ENCODE measurements around the gene AMDHD1. TPM values are rescaled to one million over a fixed set of nuclear protein-coding genes. Genes with fewer than 3 reads are reported as not detected.

The AMDHD1 gene
- total and polyA plus RNA-seq, 8 donors: 0.23 to 0.37 TPM; not detected in 6

DNA sequence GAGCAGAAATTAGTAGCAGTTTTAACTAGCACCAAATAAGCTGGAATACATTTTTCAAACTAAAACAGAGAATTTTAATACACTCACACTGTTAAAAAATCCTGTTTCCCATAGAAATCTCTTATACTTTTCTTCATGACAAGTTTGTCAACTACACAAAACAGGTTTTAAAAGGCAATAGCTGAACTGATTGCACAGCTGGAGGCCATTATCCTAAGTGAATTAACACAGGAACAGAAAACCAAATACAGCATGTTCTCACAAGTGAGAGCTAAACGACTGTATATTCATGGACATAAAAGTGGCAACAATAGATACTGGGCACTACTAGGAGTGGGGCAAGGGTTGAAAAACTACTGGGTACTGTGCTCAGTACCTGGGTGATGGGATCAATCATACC, 64.6 kb downstream of the AMDHD1 start:
- WGBS, 5 donors: 21 to 58% (median 42%) methylated on average over 1 of the region's 1 CpG
- DNase-seq: no peak
- H3K27ac ChIP-seq: no peak overlapping the region
- intact Hi-C loops (cut with DNase I; ENCODE audit: low total_unique reads): no loop called here
- no peaks in the 10 kb centered on the region for H3K9me3 ChIP-seq
- peaks cover 60 to 99% (median 97%) of the 10 kb centered on the region in 4 donors for H3K36me3 ChIP-seq
- H3K4me1 ChIP-seq: no peaks in the 10 kb centered on the region
- no peaks in the 10 kb centered on the region for H3K27me3 ChIP-seq
- H3K4me3 ChIP-seq: no peak overlapping the region
- TF ChIP-seq POLR2AphosphoS5 (IDR thresholded peaks at IDR 0.05): no peak
- TF ChIP-seq EP300 (IDR thresholded peaks at IDR 0.05): no peak
- no peak for TF ChIP-seq POLR2A (IDR thresholded peaks at IDR 0.05)
- TF ChIP-seq, protein P1, sequence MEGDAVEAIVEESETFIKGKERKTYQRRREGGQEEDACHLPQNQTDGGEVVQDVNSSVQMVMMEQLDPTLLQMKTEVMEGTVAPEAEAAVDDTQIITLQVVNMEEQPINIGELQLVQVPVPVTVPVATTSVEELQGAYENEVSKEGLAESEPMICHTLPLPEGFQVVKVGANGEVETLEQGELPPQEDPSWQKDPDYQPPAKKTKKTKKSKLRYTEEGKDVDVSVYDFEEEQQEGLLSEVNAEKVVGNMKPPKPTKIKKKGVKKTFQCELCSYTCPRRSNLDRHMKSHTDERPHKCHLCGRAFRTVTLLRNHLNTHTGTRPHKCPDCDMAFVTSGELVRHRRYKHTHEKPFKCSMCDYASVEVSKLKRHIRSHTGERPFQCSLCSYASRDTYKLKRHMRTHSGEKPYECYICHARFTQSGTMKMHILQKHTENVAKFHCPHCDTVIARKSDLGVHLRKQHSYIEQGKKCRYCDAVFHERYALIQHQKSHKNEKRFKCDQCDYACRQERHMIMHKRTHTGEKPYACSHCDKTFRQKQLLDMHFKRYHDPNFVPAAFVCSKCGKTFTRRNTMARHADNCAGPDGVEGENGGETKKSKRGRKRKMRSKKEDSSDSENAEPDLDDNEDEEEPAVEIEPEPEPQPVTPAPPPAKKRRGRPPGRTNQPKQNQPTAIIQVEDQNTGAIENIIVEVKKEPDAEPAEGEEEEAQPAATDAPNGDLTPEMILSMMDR (IDR thresholded peaks at IDR 0.05): no peak

- H3K4me3 ChIP-seq: no peak overlapping the region
- no peaks in the 10 kb centered on the region for H3K9me3 ChIP-seq
- H3K27me3 ChIP-seq: no peaks in the 10 kb centered on the region
- no peak for TF ChIP-seq EP300 (IDR thresholded peaks at IDR 0.05)
- TF ChIP-seq, protein P1 (IDR thresholded peaks at IDR 0.05): no peak
- no peak for TF ChIP-seq POLR2A (IDR thresholded peaks at IDR 0.05)
- no peak for TF ChIP-seq POLR2AphosphoS5 (IDR thresholded peaks at IDR 0.05)
- no peak for DNase-seq
- WGBS, 5 donors: 87 to 94% (median 93%) methylated on average over 3 of the region's 3 CpGs
- intact Hi-C loops (cut with DNase I; ENCODE audit: low total_unique reads): no loop called here
- no peak overlapping the region for H3K27ac ChIP-seq
- no peaks in the 10 kb centered on the region for H3K4me1 ChIP-seq
- H3K36me3 ChIP-seq: peaks cover 26 to 99% (median 98%) of the 10 kb centered on the region in 4 donors
These were observed 71.9 kb downstream of the AMDHD1 start for GRCh38 chr12:96014943-96015599.

DNA sequence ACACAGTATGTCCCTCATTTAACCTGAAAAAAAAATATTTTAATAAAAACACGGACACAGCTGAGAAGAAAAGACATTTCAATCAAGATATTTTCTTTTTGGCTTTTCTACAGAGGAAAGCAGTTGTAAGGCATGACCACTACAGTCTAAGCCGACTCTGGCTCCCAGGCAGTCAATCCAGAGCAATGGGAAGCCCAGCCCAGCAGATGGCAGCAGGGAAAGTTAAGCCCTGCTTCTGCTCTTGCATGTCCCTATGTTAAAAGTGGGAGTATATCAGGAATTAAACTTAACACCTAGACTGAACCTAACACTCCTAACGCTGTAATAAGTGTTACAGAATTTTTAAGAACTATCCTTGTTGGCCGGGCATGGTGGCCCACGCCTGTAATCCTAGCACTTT, 72.5 kb downstream of the AMDHD1 start:
- TF ChIP-seq, protein P1 (IDR thresholded peaks at IDR 0.05): peak in 2 of 7 experiments; percentile 8 to 19
- TF ChIP-seq EP300 (IDR thresholded peaks at IDR 0.05) (no peak), POLR2AphosphoS5 (IDR thresholded peaks at IDR 0.05) (no peak)
- Histone ChIP-seq H3K4me1 (no peaks in the 10 kb centered on the region), H3K27ac (no peak overlapping the region), H3K36me3 (peaks cover 27 to 99% (median 98%) of the 10 kb centered on the region in 4 donors), H3K4me3 (no peak overlapping the region), H3K9me3 (no peaks in the 10 kb centered on the region), H3K27me3 (no peaks in the 10 kb centered on the region)
- intact Hi-C loops (cut with DNase I; ENCODE audit: low total_unique reads): no loop called here
- DNase-seq: peak; percentile 32 to 66
- WGBS, 5 donors: 69 to 81% (median 73%) methylated on average over 5 of the region's 5 CpGs

Other genes starting within 250 kb of the AMDHD1 start
- 100 to 1,000 TPM in 1 of 5 donors, 10 to 100 TPM in 4; 11.0 to 110 (median 50.7) TPM for gene NTN4, start 152.6 kb upstream of the AMDHD1 start, total RNA-seq
- gene NTN4, start 152.6 kb upstream of the AMDHD1 start, polyA plus RNA-seq: 10 to 100 TPM; 10.5 to 23.5 (median 13.0) TPM
- 10 to 100 TPM in 3 of 5 donors, not detected in 2; 10.9 to 34.8 (median 22.4) TPM for gene SNRPF, start 84.4 kb upstream of the AMDHD1 start, total RNA-seq
- 10 to 100 TPM; 27.5 to 55.4 (median 44.1) TPM for gene SNRPF, start 84.4 kb upstream of the AMDHD1 start, polyA plus RNA-seq
- not detected for gene CCDC38, start 717 bp upstream of the AMDHD1 start, total RNA-seq
- not detected for gene CCDC38, start 717 bp upstream of the AMDHD1 start, polyA plus RNA-seq
- 10 to 100 TPM in 1 of 5 donors, 1 to 10 TPM in 1, under 1 TPM in 1, not detected in 2; 0.89 to 85.8 (median 2.8) TPM for gene HAL, start 53.0 kb downstream of the AMDHD1 start, total RNA-seq
- gene HAL, start 53.0 kb downstream of the AMDHD1 start, polyA plus RNA-seq: under 1 TPM in 1 of 3 donors, not detected in 2; 0.23 TPM
- 10 to 100 TPM; 22.6 to 91.5 (median 73.6) TPM for gene LTA4H, start 92.3 kb downstream of the AMDHD1 start, total RNA-seq
- gene LTA4H, start 92.3 kb downstream of the AMDHD1 start, polyA plus RNA-seq: 10 to 100 TPM; 38.2 to 62.6 (median 51.6) TPM